H1 (cell line): Measurements from ENCODE around the gene PLPPR1. TPM values are rescaled to one million over a fixed set of nuclear protein-coding genes. Genes with fewer than 3 reads are reported as not detected.

Source experiments
- CTCF ChIA-PET: fragments of 300-600 bp; sonication (Branson Sonifier 250); formaldehyde crosslinking; loops from one replicate; lab custom pipeline; 2021; ENCODE audit not compliant: partially characterized antibody; lab: Charles Lee
- POLR2A ChIA-PET: fragments of 300-600 bp; sonication (Branson Sonifier 250); formaldehyde crosslinking; loops from one replicate; lab custom pipeline; 2021; ENCODE audit warnings: inconsistent platforms; ENCODE audit not compliant: partially characterized antibody; lab: Charles Lee
- DNase-seq, 2 experiments: peaks; one replicate each; pipeline versions ENCODE4 v3.0.0 to v3.0.0-alpha.2; 2010 to 2022; ENCODE audit warnings: low spot score in 2 of 2, low read depth in 1 of 2, mixed read lengths in 1 of 2
- FAIRE-seq: peaks from 2 replicates; lab custom pipeline; 2011; peaks lifted over from hg19 to GRCh38; lab: Jason Lieb, UNC
- H2AFZ ChIP-seq: 2 replicates; pipeline ENCODE4 v1.8.1; 2012; ENCODE audit warnings: low read length, inconsistent platforms
- H2AK5ac ChIP-seq: 2 replicates; pipeline ENCODE4 v1.6.1; 2013; ENCODE audit warnings: low read depth, low read length
- H2BK120ac ChIP-seq: replicated peaks from 2 replicates; pipeline ENCODE3; 2013; ENCODE audit warnings: low read depth, low read length, inconsistent platforms
- H2BK12ac ChIP-seq: 2 replicates; pipeline ENCODE4 v1.6.1; 2013; ENCODE audit warnings: low read depth, low read length
- H2BK15ac ChIP-seq: 2 replicates; pipeline ENCODE4 v1.6.1; 2013; ENCODE audit warnings: low read length
- H2BK20ac ChIP-seq: 2 replicates; pipeline ENCODE4 v1.6.1; 2013; ENCODE audit warnings: low read length
- H2BK5ac ChIP-seq: 2 replicates; pipeline ENCODE4 v1.6.1; 2013; ENCODE audit warnings: low read depth, low read length
- H3K14ac ChIP-seq: 2 replicates; pipeline ENCODE4 v1.6.1; 2013; ENCODE audit warnings: inconsistent platforms; ENCODE audit not compliant: insufficient read length
- H3K18ac ChIP-seq: 2 replicates; pipeline ENCODE4 v1.6.1; 2013; ENCODE audit warnings: low read length; ENCODE audit errors: extremely low read depth
- H3K23ac ChIP-seq: 2 replicates; pipeline ENCODE4 v1.6.1; 2013; ENCODE audit warnings: inconsistent platforms; ENCODE audit not compliant: insufficient read length
- H3K23me2 ChIP-seq: 2 replicates; pipeline ENCODE4 v1.6.1; 2013; ENCODE audit warnings: low read depth, low read length
- H3K27ac ChIP-seq: 2 replicates; pipeline ENCODE4 v1.6.1; 2011; ENCODE audit warnings: low read depth, low read length, inconsistent platforms
- H3K27me3 ChIP-seq, 4 experiments: replicated peaks in 1 of 4; 1 replicate in 1 of 4; 2 replicates in 3 of 4; pipeline versions ENCODE4 v1.6.1 to v1.8.1; 2011 to 2013; ENCODE audit warnings: low read length in 3 of 4, mild to moderate bottlenecking in 3 of 4, inconsistent platforms in 2 of 4, mixed read lengths in 2 of 4, moderate library complexity in 1 of 4; ENCODE audit not compliant: control insufficient read depth in 3 of 4, insufficient read depth in 3 of 4; ENCODE audit errors: extremely low read depth in 1 of 4
- H3K36me3 ChIP-seq, 4 experiments: 2 replicates each; pipeline versions ENCODE4 v1.6.1 to v1.8.1; 2011 to 2013; ENCODE audit warnings: mild to moderate bottlenecking in 4 of 4, low read length in 3 of 4, moderate library complexity in 2 of 4, control low read depth in 1 of 4, inconsistent platforms in 1 of 4; ENCODE audit not compliant: insufficient read depth in 4 of 4, control insufficient read depth in 2 of 4
- H3K4ac ChIP-seq: replicated peaks from 2 replicates; pipeline ENCODE3; 2013; ENCODE audit warnings: low read length, low read depth, mixed read lengths, inconsistent platforms; ENCODE audit not compliant: insufficient read length
- H3K4me1 ChIP-seq, 4 experiments: replicated peaks in 1 of 4; 1 replicate in 1 of 4; 2 replicates in 3 of 4; pipeline versions ENCODE4 v1.6.1 to v1.8.1; 2011 to 2013; ENCODE audit warnings: low read length in 3 of 4, inconsistent platforms in 2 of 4, mixed read lengths in 1 of 4; ENCODE audit not compliant: insufficient read depth in 4 of 4, control insufficient read depth in 3 of 4
- H3K4me2 ChIP-seq, 2 experiments: 2 replicates each; pipeline versions ENCODE4 v1.6.1 to v1.8.1; 2011 to 2013; ENCODE audit warnings: low read depth in 2 of 2, low read length in 2 of 2, control low read depth in 1 of 2, inconsistent platforms in 1 of 2, mild to moderate bottlenecking in 1 of 2; ENCODE audit not compliant: insufficient read depth in 1 of 2
- H3K4me3 ChIP-seq, 4 experiments: fragments of 200-600, 300-600 bp in 1 of 4; sonication (generic), shearing (Covaris generic), sonication (Bioruptor Twin) in 1 of 4; 2 replicates each; pipeline versions ENCODE4 v1.5.1 to v1.8.1; 2011 to 2016; ENCODE audit warnings: low read length in 4 of 4, low read depth in 3 of 4, control low read depth in 2 of 4, inconsistent platforms in 2 of 4, mild to moderate bottlenecking in 2 of 4, mixed read lengths in 1 of 4, moderate library complexity in 1 of 4; ENCODE audit not compliant: insufficient read depth in 2 of 4; ENCODE audit errors: extremely low read depth in 1 of 4
- H3K56ac ChIP-seq: replicated peaks from 2 replicates; pipeline ENCODE3; 2013; ENCODE audit warnings: low read depth, mild to moderate bottlenecking, mixed read lengths, low read length, inconsistent platforms; ENCODE audit not compliant: insufficient read length
- H3K79me1 ChIP-seq: 2 replicates; pipeline ENCODE4 v1.6.1; 2013; ENCODE audit warnings: low read depth, low read length, control low read depth
- H3K79me2 ChIP-seq, 2 experiments: 2 replicates each; pipeline versions ENCODE4 v1.6.1 to v1.8.1; 2012 to 2013; ENCODE audit warnings: low read length in 2 of 2, mild to moderate bottlenecking in 2 of 2, inconsistent platforms in 1 of 2; ENCODE audit not compliant: insufficient read depth in 2 of 2, control insufficient read depth in 1 of 2
- H3K9ac ChIP-seq, 4 experiments: replicated peaks in 1 of 4; 1 replicate in 1 of 4; 2 replicates in 3 of 4; pipeline versions ENCODE4 v1.6.1 to v1.8.1; 2011 to 2013; ENCODE audit warnings: low read depth in 3 of 4, low read length in 3 of 4, control low read depth in 2 of 4, mild to moderate bottlenecking in 2 of 4, moderate library complexity in 2 of 4, inconsistent platforms in 1 of 4; ENCODE audit errors: extremely low read depth in 1 of 4
- H3K9me3 ChIP-seq, 2 experiments: 2 replicates each; pipeline versions ENCODE4 v1.6.1 to v1.8.1; 2012 to 2013; ENCODE audit warnings: mild to moderate bottlenecking in 2 of 2, moderate library complexity in 2 of 2, control low read depth in 1 of 2, inconsistent platforms in 1 of 2, low read depth in 1 of 2, low read length in 1 of 2, mixed read lengths in 1 of 2; ENCODE audit not compliant: insufficient read depth in 2 of 2
- H4K20me1 ChIP-seq, 2 experiments: replicated peaks in 1 of 2; 2 replicates each; pipeline versions ENCODE3 to v1.8.1; 2011 to 2013; ENCODE audit warnings: inconsistent platforms in 2 of 2, low read length in 2 of 2, mild to moderate bottlenecking in 1 of 2; ENCODE audit not compliant: insufficient read depth in 2 of 2, control insufficient read depth in 1 of 2
- H4K5ac ChIP-seq: 2 replicates; pipeline ENCODE4 v1.6.1; 2013; ENCODE audit warnings: low read length, low read depth, mixed read lengths, inconsistent platforms; ENCODE audit not compliant: insufficient read length
- H4K8ac ChIP-seq: 2 replicates; pipeline ENCODE4 v1.8.0; 2013; ENCODE audit warnings: mild to moderate bottlenecking, moderate library complexity, low read length, inconsistent platforms; ENCODE audit not compliant: insufficient read depth; ENCODE audit errors: extremely low read depth
- H4K91ac ChIP-seq: replicated peaks from 2 replicates; pipeline ENCODE3; 2013; ENCODE audit warnings: low read length, mixed read lengths, inconsistent platforms; ENCODE audit not compliant: insufficient read length
- ATF2 ChIP-seq: IDR thresholded peaks from 2 replicates; pipeline ENCODE4 v1.6.1; 2012; ENCODE audit warnings: low read length, inconsistent platforms
- ATF3 ChIP-seq: IDR thresholded peaks from 2 replicates; pipeline ENCODE4 v1.6.1; 2011; ENCODE audit warnings: low read depth, mild to moderate bottlenecking, low read length; ENCODE audit not compliant: insufficient read depth
- BRCA1 ChIP-seq: IDR thresholded peaks from 2 replicates; pipeline ENCODE4 v1.6.1; 2012; ENCODE audit warnings: low read depth, low read length, improper control_type of control experiment
- FOSL1 ChIP-seq: IDR thresholded peaks from 2 replicates; pipeline ENCODE4 v1.6.1; 2011; ENCODE audit warnings: mild to moderate bottlenecking, low read depth, low read length, moderate library complexity; ENCODE audit not compliant: insufficient read depth
- HDAC2 ChIP-seq, 2 experiments: fragments of 300-600 bp in 1 of 2; sonication (generic) in 1 of 2; IDR thresholded peaks; 2 replicates each; pipeline ENCODE4 v1.6.1; 2011 to 2012; ENCODE audit warnings: low read depth in 2 of 2, low read length in 2 of 2, mild to moderate bottlenecking in 2 of 2, moderate library complexity in 2 of 2, borderline replicate concordance in 1 of 2, inconsistent platforms in 1 of 2
- KDM1A ChIP-seq: fragments of 200-600, 300-600 bp; sonication (generic); IDR thresholded peaks from 2 replicates; pipeline ENCODE4 v1.7.1; 2016; ENCODE audit warnings: mild to moderate bottlenecking, low read length, borderline replicate concordance
- RBBP5 ChIP-seq: IDR thresholded peaks from 2 replicates; pipeline ENCODE4 v1.7.1; 2012; ENCODE audit warnings: low read depth, mild to moderate bottlenecking, inconsistent platforms, low read length, moderate library complexity, borderline replicate concordance
- SIX5 ChIP-seq: IDR thresholded peaks from 2 replicates; pipeline ENCODE4 v1.6.1; 2011; ENCODE audit warnings: mild to moderate bottlenecking, low read depth, low read length
- SP1 ChIP-seq: IDR thresholded peaks from 2 replicates; pipeline ENCODE4 v1.6.1; 2011; ENCODE audit warnings: low read depth, low read length
- SP2 ChIP-seq: IDR thresholded peaks from 2 replicates; pipeline ENCODE4 v1.6.1; 2012; ENCODE audit warnings: mild to moderate bottlenecking, low read length, inconsistent platforms
- TBP ChIP-seq: IDR thresholded peaks from 2 replicates; pipeline ENCODE4 v1.6.1; 2011; ENCODE audit warnings: low read depth, low read length, improper control_type of control experiment
- WGBS, 2 experiments: shearing (Covaris generic) in 1 of 2; methylation state at CpG; one replicate each; pipeline versions ENCODE4 v1.1.6 to v1.1.7; 2013 to 2015; ENCODE audit warnings: low lambda C conversion rate in 2 of 2, mixed read lengths in 2 of 2, inconsistent platforms in 1 of 2, low coverage in 1 of 2, missing lambda C conversion rate in 1 of 2; ENCODE audit not compliant: insufficient replicate concordance in 2 of 2, insufficient coverage in 1 of 2, insufficient read length in 1 of 2; ENCODE audit errors: extremely low coverage in 1 of 2, missing lambda C conversion rate in 1 of 2; 5-methylcytosine and 5-hydroxymethylcytosine counted together
- polyA plus RNA-seq, 7 experiments: library from polyadenylated mRNA; depleted of rRNA in 3 of 7; stranded (reverse) in 5 of 7; unstranded in 2 of 7; fragments of >200 nt in 5 of 7; fragments of 200-250 nt in 2 of 7; gene quantifications; 1 replicate in 5 of 7; 2 replicates in 1 of 7; 4 replicates in 1 of 7; pipeline versions ENCODE4 v1.2.1 to v1.2.3, GENCODE V29; 2011 to 2013; ENCODE audit warnings: missing spikeins in 2 of 7, mixed read lengths in 2 of 7
- total RNA-seq: library from RNA; stranded (reverse); fragmentation: NEBNext Ultra II Directional; extraction: Animal tissue kit (Norgen Biotek cat#: 25700); gene quantifications from 2 replicates; pipeline ENCODE4 v1.2.1, GENCODE V29; 2021

PLPPR1 gene
- total and polyA plus RNA-seq, 2 of the 8 experiments (the other 6 are each of a cell fraction or from before 2014, with no cell fraction given) = 1.4 to 1.8 TPM

GRCh38 chr9:101270302-101270701, 241.8 kb downstream of the PLPPR1 start:
- peak overlapping the region; percentile 43 to 51; a peak in 2 of 4 replicates for H3K4me2 ChIP-seq
- no peak overlapping the region for H2BK15ac ChIP-seq
- peak overlapping the region in 1 of 4 experiments; percentile 30; a peak in 1 of 8 replicates for H3K4me3 ChIP-seq
- no peak overlapping the region for H4K91ac ChIP-seq
- H3K79me2 ChIP-seq = no peaks in the 10 kb centered on the region
- H2BK120ac ChIP-seq = no peak overlapping the region
- DNase-seq (no peak), FAIRE-seq (no peak)
- H3K36me3 ChIP-seq = no peaks in the 10 kb centered on the region
- H4K5ac ChIP-seq = no peak overlapping the region
- H3K27ac ChIP-seq = no peak overlapping the region
- H3K27me3 ChIP-seq = no peaks in the 10 kb centered on the region
- no peak overlapping the region for H3K56ac ChIP-seq
- no peak overlapping the region for H2BK20ac ChIP-seq
- H3K9me3 ChIP-seq = no peaks in the 10 kb centered on the region
- no peak overlapping the region for H4K8ac ChIP-seq
- no peak overlapping the region for H2AFZ ChIP-seq
- POLR2A ChIA-PET = interaction anchor here (1.1 kb wide), 1 partner anchor 10 kb away, joined by 5 read pairs; no protein-coding TSS in a partner anchor
- H4K20me1 ChIP-seq = no peaks in the 10 kb centered on the region
- H3K23ac ChIP-seq = no peak overlapping the region
- no peaks in the 10 kb centered on the region for H3K79me1 ChIP-seq
- H3K4me1 ChIP-seq = peaks cover 7 to 16% (median 11%) of the 10 kb centered on the region in 4 experiments; a peak in 6 of 7 replicates
- no peak overlapping the region for H2AK5ac ChIP-seq
- H3K18ac ChIP-seq = no peak overlapping the region; the same call in 1 of the 2 replicates
- no peaks in the 10 kb centered on the region for H3K23me2 ChIP-seq
- no peak overlapping the region for H2BK12ac ChIP-seq
- no peak overlapping the region for H3K14ac ChIP-seq
- 44% methylated on average over 2 of the region's 2 CpGs; no CpG with 5 or more reads in 1 of the 2 experiments for whole genome bisulfite sequencing, 2 experiments
- no peak overlapping the region for H3K4ac ChIP-seq
- no peak overlapping the region for H3K9ac ChIP-seq
- H2BK5ac ChIP-seq = no peak overlapping the region; the same call in 1 of the 2 replicates
- CTCF ChIA-PET = interaction anchor here (0.7 to 3.5 kb wide), 3 partner anchors 23 to 118 kb away, joined by 3 to 11 read pairs (median 5); no protein-coding TSS in a partner anchor
- no peak for TF ChIP-seq ATF3
- no peak for TF ChIP-seq FOSL1
- TF ChIP-seq SP1 = no peak
- TF ChIP-seq HDAC2 (IDR thresholded peaks at IDR 0.05; ENCODE audit: borderline replicate concordance in 1 of 2, low read depth in 2 of 2, low read length in 2 of 2) = no peak
- TF ChIP-seq TBP = no peak
- no peak for TF ChIP-seq ATF2
- TF ChIP-seq SP2 = no peak
- no peak for TF ChIP-seq SIX5
- no peak for TF ChIP-seq RBBP5
- no peak for TF ChIP-seq KDM1A
- TF ChIP-seq BRCA1 = no peak
